GM21529 (cell line): ENCODE results near the gene CD9.

Source experiments
- ATAC-seq: cut with Tn5 transposase; IDR thresholded peaks from one replicate; pipeline ENCODE4 v1.9.1; 2021; ENCODE audit not compliant: unreplicated experiment

CD9 gene

GRCh38 chr12:6273205-6273540, 73.0 kb downstream of the CD9 start:
- no peak for ATAC-seq

- ATAC-seq = no peak
These were observed 73.5 kb downstream of the CD9 start for GRCh38 chr12:6273541-6274230.

GRCh38 chr12:6274231-6275221, 74.3 kb downstream of the CD9 start:
- no peak for ATAC-seq

- ATAC-seq = no peak
These were observed 76.0 kb downstream of the CD9 start for GRCh38 chr12:6275928-6276887.

- ATAC-seq = no peak
These were observed 76.9 kb downstream of the CD9 start for GRCh38 chr12:6276956-6277620.

- ATAC-seq = peak; percentile 29
These were observed 77.8 kb downstream of the CD9 start for GRCh38 chr12:6277982-6278438.

GRCh38 chr12:6278439-6279255, 78.4 kb downstream of the CD9 start:
- ATAC-seq = peak; percentile 60

GRCh38 chr12:6279256-6279628, 79.0 kb downstream of the CD9 start:
- ATAC-seq = no peak

- no peak for ATAC-seq
These were observed 79.4 kb downstream of the CD9 start for GRCh38 chr12:6279631-6280030.

GRCh38 chr12:6280053-6280469, 79.9 kb downstream of the CD9 start:
- no peak for ATAC-seq

- no peak for ATAC-seq
These were observed 80.5 kb downstream of the CD9 start for GRCh38 chr12:6280672-6281071.

GRCh38 chr12:6281081-6281809, 81.0 kb downstream of the CD9 start:
- no peak for ATAC-seq

- ATAC-seq = no peak
These were observed 82.2 kb downstream of the CD9 start for GRCh38 chr12:6282453-6282840.

GRCh38 chr12:6284273-6284672, 84.1 kb downstream of the CD9 start:
- ATAC-seq = no peak

- ATAC-seq = no peak
These were observed 84.9 kb downstream of the CD9 start for GRCh38 chr12:6285063-6285477.

- no peak for ATAC-seq
These were observed 85.5 kb downstream of the CD9 start for GRCh38 chr12:6285532-6286306.
